Fibroblast of pulmonary artery (primary cell): Measurements from ENCODE around the gene RND3.

Experiments
- DNase-seq: peaks from one replicate; pipeline ENCODE4 v3.0.0-alpha.2; 2010; ENCODE audit warnings: low read depth
- H3K4me3 ChIP-seq: replicated peaks from 2 replicates; pipeline ENCODE4 v1.5.1; 2011; ENCODE audit warnings: low read depth, mild to moderate bottlenecking, control low read depth, low read length, moderate library complexity
- TF ChIP-seq, protein P1 (sequence below): IDR thresholded peaks from 2 replicates; pipeline ENCODE4 v1.5.1; 2011; ENCODE audit warnings: mild to moderate bottlenecking, control low read depth, low read length, inconsistent platforms; ENCODE audit errors: missing control alignments

Gene RND3, protein sequence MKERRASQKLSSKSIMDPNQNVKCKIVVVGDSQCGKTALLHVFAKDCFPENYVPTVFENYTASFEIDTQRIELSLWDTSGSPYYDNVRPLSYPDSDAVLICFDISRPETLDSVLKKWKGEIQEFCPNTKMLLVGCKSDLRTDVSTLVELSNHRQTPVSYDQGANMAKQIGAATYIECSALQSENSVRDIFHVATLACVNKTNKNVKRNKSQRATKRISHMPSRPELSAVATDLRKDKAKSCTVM

DNA sequence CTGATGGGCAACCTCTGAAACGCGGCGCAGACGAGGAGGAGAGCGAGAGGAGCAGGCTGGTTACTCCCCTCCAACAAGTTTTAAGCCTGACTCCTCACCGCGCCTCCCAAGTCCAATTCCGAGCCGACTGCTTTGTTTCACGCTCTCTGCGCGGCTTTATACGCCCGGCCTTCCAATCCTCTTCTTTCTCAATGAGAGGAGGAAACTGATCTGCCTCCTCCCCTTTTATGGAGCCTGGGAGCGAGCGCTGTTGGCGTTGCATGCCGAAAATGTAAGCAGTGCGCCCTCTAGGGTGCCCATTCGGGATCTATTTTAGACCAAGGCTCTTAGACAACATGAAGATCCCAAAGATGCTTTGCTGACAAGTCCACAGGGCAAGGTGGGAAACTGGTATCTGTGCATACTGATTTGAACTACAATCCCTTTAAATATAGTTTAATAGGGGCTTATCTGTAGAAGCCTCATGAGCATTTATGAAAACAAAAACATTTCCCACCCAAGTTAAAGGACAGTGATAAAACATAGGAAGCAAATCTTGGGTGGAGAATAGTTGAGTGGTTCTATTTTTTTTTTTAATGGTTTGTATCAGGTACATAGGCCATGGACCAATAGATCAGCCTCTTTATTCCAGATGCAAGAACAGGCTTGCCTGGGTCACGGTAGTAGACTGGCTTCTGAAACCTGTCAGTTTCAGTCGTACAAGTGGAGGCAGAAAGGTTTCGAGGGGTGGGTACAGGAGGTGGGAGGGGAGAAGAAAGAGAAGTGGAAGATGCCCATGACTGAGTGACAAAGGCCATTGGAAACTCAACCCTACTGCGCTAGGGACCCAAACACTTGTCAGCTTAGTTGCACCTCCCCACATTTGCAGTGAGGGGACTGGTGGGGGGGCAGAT, at the start of gene RND3:
Gene RND3, minus strand, starts transcription at position 131 of the 893 bp plus-strand sequence. CDS start 250 bp downstream, outside the sequence.
- peak; percentile 99 for DNase-seq
- peak within 1 kb of the TSS; percentile 86 for H3K4me3 ChIP-seq
- TF ChIP-seq, protein P1, sequence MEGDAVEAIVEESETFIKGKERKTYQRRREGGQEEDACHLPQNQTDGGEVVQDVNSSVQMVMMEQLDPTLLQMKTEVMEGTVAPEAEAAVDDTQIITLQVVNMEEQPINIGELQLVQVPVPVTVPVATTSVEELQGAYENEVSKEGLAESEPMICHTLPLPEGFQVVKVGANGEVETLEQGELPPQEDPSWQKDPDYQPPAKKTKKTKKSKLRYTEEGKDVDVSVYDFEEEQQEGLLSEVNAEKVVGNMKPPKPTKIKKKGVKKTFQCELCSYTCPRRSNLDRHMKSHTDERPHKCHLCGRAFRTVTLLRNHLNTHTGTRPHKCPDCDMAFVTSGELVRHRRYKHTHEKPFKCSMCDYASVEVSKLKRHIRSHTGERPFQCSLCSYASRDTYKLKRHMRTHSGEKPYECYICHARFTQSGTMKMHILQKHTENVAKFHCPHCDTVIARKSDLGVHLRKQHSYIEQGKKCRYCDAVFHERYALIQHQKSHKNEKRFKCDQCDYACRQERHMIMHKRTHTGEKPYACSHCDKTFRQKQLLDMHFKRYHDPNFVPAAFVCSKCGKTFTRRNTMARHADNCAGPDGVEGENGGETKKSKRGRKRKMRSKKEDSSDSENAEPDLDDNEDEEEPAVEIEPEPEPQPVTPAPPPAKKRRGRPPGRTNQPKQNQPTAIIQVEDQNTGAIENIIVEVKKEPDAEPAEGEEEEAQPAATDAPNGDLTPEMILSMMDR: peak; percentile 90

DNA sequence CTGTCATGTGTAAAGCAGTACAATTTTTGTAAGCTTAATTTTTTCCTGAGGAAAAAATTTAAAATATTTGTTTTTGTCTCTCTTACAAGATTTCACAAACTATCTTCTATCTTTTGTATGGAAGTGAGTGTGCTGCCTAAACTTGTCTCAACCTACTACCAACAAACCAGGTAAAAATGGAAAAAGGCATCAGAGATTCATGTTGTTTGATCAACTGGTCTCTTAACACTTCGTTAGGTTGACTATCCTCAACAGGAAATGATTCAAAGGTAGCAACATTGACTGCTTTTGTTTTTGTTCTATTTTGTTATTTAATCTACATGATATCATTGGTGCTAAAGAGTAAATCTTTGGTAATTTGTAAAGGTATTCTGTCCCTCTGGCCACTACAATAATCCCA, 47.7 kb upstream of the RND3 start:
- DNase-seq: no peak
- TF ChIP-seq, protein P1: no peak
- no peak overlapping the region for H3K4me3 ChIP-seq

DNA sequence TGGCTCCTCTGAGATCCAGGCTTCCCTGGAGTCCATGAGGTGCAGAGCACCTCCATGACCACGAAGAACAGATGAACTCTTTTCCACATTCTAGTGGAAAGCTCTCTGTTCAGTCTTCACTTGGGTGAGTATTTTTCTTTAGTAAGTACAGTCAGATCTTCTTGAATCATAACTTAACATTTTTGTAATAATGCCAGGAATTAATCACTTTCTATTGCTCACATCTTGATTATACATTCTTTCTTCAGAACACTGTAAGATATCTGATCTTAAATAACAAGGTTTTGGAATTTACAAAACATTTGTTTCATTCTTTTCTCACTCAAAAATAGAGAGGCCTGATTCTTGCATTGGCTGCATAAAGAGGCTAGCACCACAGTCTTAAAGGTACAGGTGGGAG, 45.4 kb upstream of the RND3 start:
- no peak overlapping the region for H3K4me3 ChIP-seq
- DNase-seq: peak; percentile 58
- TF ChIP-seq, protein P1: no peak

DNA sequence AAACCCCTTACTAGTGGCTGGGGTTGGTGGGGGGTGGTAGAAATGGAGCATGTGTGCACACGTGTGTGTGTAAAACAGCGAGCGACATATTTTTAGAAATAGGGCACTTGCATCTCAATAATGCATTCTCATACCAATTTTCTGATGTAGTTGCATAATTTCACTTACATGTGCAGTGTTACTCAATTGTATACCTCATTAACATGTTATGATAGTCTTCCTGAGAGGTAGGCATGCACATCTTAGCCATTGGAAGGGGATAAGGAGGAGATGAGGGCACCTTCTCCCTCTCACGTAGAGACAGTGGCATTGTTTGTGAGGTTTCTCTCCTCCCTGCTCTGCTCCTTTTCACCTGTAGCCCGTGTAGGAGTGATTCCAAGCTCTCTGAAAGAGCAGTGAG, 44.6 kb upstream of the RND3 start:
- no peak for DNase-seq
- H3K4me3 ChIP-seq: no peak overlapping the region
- TF ChIP-seq, protein P1: no peak

DNA sequence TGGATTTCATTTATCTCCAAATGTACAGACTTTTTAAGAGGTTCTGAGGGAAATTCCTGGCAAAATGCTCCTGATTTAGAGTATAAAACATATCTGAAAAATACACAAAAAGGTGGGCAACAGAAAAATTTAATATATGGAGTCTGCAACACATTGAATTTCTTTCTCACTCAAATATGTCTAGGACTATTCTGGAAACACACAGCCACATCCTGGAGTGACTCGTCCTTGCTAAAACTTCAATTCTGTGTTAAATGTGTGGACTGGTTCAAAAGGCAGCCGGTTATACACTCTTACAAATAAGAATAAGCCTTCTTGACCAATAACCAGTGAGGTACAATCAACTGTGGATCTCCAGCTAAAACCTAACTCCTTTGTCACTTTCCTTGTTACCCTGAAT, 44.1 kb upstream of the RND3 start:
- TF ChIP-seq, protein P1: no peak
- no peak for DNase-seq

DNA sequence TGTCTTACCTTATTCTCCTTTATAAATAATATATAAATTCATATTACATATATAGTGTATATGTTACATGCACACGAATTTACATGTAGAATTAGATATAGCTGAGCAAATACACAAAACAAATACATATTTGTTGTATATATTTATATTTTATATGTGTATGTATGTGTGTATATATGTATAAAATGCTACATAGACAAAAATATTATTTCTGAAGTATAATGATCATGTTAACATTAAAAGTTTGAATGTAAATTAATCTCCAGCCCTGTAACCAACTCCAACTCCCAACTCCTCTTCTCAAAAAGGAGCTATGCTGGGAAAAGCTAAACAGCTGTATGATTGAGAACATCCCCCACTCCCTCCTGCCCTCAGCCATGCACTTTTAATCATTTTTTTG, 42.7 kb upstream of the RND3 start:
- no peak for DNase-seq
- TF ChIP-seq, protein P1: no peak
- H3K4me3 ChIP-seq: no peak overlapping the region

More for the DNA sequence above, 44.1 kb upstream of the RND3 start:
- H3K4me3 ChIP-seq: no peak overlapping the region
